CD4-positive, alpha-beta T cell treated with Interleukin-15 for 4 hours (primary cell): Measurements from ENCODE around the gene SH3RF3.

Experiments used
- DNase-seq: peaks from one replicate; pipeline ENCODE4 v3.0.0-alpha.2; 2020; ENCODE audit warnings: low spot score

SH3RF3 gene

GRCh38 chr2:109183871-109184270, 54.9 kb downstream of the SH3RF3 start:
- DNase-seq: no peak

GRCh38 chr2:109184368-109184767, 55.4 kb downstream of the SH3RF3 start:
- no peak for DNase-seq

- DNase-seq: no peak
Observed at GRCh38 chr2:109185338-109185737, 56.3 kb downstream of the SH3RF3 start.

- no peak for DNase-seq
Observed at GRCh38 chr2:109185821-109186570, 57.0 kb downstream of the SH3RF3 start.

- DNase-seq: no peak
Observed at GRCh38 chr2:109186656-109187250, 57.7 kb downstream of the SH3RF3 start.

GRCh38 chr2:109187711-109188495, 58.9 kb downstream of the SH3RF3 start:
- no peak for DNase-seq

GRCh38 chr2:109188496-109188890, 59.5 kb downstream of the SH3RF3 start:
- DNase-seq: no peak

GRCh38 chr2:109188898-109189297, 59.9 kb downstream of the SH3RF3 start:
- DNase-seq: no peak

GRCh38 chr2:109189751-109190150, 60.7 kb downstream of the SH3RF3 start:
- no peak for DNase-seq

GRCh38 chr2:109193807-109194619, 65.0 kb downstream of the SH3RF3 start:
- no peak for DNase-seq

- DNase-seq: no peak
Observed at GRCh38 chr2:109194620-109194937, 65.6 kb downstream of the SH3RF3 start.

GRCh38 chr2:109195193-109196045, 66.4 kb downstream of the SH3RF3 start:
- no peak for DNase-seq

GRCh38 chr2:109196081-109196875, 67.3 kb downstream of the SH3RF3 start:
- no peak for DNase-seq

- no peak for DNase-seq
Observed at GRCh38 chr2:109197491-109198418, 68.8 kb downstream of the SH3RF3 start.

- DNase-seq: no peak
Observed at GRCh38 chr2:109199790-109200189, 70.8 kb downstream of the SH3RF3 start.

GRCh38 chr2:109200616-109201464, 71.8 kb downstream of the SH3RF3 start:
- DNase-seq: no peak

GRCh38 chr2:109201465-109202327, 72.7 kb downstream of the SH3RF3 start:
- no peak for DNase-seq
